Esophagus muscularis mucosa (tissue), 4 donors: Measurements from ENCODE around the gene ST7.

Source experiments
- EP300 ChIP-seq: sonication (generic); formaldehyde crosslinking; IDR thresholded peaks from one replicate; pipeline ENCODE4 v1.6.1; 2017; ENCODE audit warnings: antibody characterized with exemption
- POLR2A ChIP-seq: fragments of 450-650 bp; IDR thresholded peaks from one replicate; pipeline ENCODE4 v1.6.1; 2017; ENCODE audit warnings: antibody characterized with exemption, moderate library complexity, mild to moderate bottlenecking, low read depth
- POLR2AphosphoS5 ChIP-seq, 2 donors: sonication (generic); formaldehyde crosslinking; IDR thresholded peaks; one replicate each; pipeline ENCODE4 v1.6.1; 2017; ENCODE audit warnings: antibody characterized with exemption in 2 of 2
- TF ChIP-seq, protein P1 (sequence below), 3 experiments: fragments of 200-600 bp in 2 of 3; fragments of 450-650 bp in 1 of 3; sonication (generic) in 2 of 3; IDR thresholded peaks; one replicate each; pipeline ENCODE4 v1.5.1; 2017 to 2019; ENCODE audit warnings: antibody characterized with exemption in 3 of 3, mild to moderate bottlenecking in 2 of 3, moderate library complexity in 1 of 3

DNA sequence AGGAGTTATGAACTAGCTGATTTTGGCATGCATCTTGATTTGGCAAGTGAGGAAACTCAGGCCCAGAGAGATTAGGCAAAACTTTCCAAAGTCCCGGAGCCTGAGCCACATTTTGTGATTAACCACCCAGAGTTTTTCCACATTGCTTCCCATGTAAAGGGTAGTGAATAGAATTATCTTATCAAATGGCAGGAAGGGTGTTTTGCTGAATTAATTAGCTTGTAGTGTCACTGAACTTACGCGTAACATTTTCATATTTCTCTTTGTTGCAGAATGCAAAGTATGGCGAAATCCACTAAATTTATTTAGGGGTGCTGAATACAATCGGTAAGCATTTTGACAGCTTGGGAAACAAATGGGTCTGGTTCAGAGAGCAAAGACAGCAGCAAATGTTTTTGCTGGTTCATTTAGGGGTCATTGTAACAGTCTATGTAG, 176.2 kb downstream of the ST7 start:
- TF ChIP-seq POLR2A: no peak
- TF ChIP-seq, protein P1, sequence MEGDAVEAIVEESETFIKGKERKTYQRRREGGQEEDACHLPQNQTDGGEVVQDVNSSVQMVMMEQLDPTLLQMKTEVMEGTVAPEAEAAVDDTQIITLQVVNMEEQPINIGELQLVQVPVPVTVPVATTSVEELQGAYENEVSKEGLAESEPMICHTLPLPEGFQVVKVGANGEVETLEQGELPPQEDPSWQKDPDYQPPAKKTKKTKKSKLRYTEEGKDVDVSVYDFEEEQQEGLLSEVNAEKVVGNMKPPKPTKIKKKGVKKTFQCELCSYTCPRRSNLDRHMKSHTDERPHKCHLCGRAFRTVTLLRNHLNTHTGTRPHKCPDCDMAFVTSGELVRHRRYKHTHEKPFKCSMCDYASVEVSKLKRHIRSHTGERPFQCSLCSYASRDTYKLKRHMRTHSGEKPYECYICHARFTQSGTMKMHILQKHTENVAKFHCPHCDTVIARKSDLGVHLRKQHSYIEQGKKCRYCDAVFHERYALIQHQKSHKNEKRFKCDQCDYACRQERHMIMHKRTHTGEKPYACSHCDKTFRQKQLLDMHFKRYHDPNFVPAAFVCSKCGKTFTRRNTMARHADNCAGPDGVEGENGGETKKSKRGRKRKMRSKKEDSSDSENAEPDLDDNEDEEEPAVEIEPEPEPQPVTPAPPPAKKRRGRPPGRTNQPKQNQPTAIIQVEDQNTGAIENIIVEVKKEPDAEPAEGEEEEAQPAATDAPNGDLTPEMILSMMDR (IDR thresholded peaks at IDR 0.05): no peak
- TF ChIP-seq EP300: no peak
- TF ChIP-seq POLR2AphosphoS5 (IDR thresholded peaks at IDR 0.05): no peak
